Testis (tissue), 3 donors: ENCODE measurements around the gene IGF1R. TPM values are rescaled to one million over a fixed set of nuclear protein-coding genes. Genes with fewer than 3 reads are reported as not detected.

ENCODE experiments used
- DNase-seq: peaks from one replicate; pipeline ENCODE4 v3.0.0-alpha.2; 2019
- H3K27ac ChIP-seq, 2 donors: fragments of 200-600 bp; sonication (generic); one replicate each; pipeline ENCODE4 v1.5.1; 2019
- H3K27me3 ChIP-seq: fragments of 200-600 bp; sonication (generic); one replicate; pipeline ENCODE4 v1.5.1; 2019
- H3K36me3 ChIP-seq: fragments of 200-600 bp; sonication (generic); one replicate; pipeline ENCODE4 v1.5.1; 2017; ENCODE audit warnings: low read depth; ENCODE audit errors: missing control alignments
- H3K4me1 ChIP-seq: fragments of 200-600 bp; sonication (generic); one replicate; pipeline ENCODE4 v1.5.1; 2019
- H3K4me3 ChIP-seq, 2 donors: fragments of 200-600 bp; sonication (generic); one replicate each; pipeline ENCODE4 v1.5.1; 2017 to 2019
- H3K9me3 ChIP-seq: fragments of 200-600 bp; sonication (generic); one replicate; pipeline ENCODE4 v1.5.1; 2017
- CTCF ChIP-seq, 3 experiments: fragments of 450-650 bp in 2 of 3; fragments of 200-600 bp in 1 of 3; sonication (generic) in 1 of 3; IDR thresholded peaks; one replicate each; pipeline ENCODE4 v1.5.1; 2016 to 2019; ENCODE audit warnings: antibody characterized with exemption in 3 of 3, mild to moderate bottlenecking in 2 of 3, moderate library complexity in 1 of 3
- POLR2A ChIP-seq: fragments of 450-650 bp; IDR thresholded peaks from one replicate; pipeline ENCODE4 v1.6.1; 2017; ENCODE audit warnings: antibody characterized with exemption, mild to moderate bottlenecking, moderate library complexity
- WGBS, 2 donors: methylation state at CpG; one replicate each; pipeline ENCODE4 v1.1.5; 2018; 5-methylcytosine and 5-hydroxymethylcytosine counted together
- intact Hi-C: fragments of 100-400 bp; cut with DNase I; formaldehyde crosslinking; loops from one replicate; pipeline ENCODE4 v1.15.1; 2023; ENCODE audit warnings: low total_unique reads
- polyA plus RNA-seq: library from polyadenylated mRNA; stranded (reverse); fragments of 350-450 nt; fragmentation: Illumina TruSeq; extraction: RNeasy Lipid Tissue Mini Kit (QIAGEN cat#74804); gene quantifications from one replicate; pipeline ENCODE4 v1.2.3, GENCODE V29; 2014; ENCODE audit warnings: low read depth, low replicate concordance; ENCODE audit not compliant: insufficient read depth
- total RNA-seq, 2 donors: library from RNA; depleted of rRNA; stranded (reverse); fragments of >200 nt; gene quantifications; one replicate each; pipeline ENCODE4 v1.2.3, GENCODE V29; 2016

Gene IGF1R
- total and polyA plus RNA-seq, 3 donors from 2014 or later = 25.8 to 172 (median 157) TPM

GRCh38 chr15:98745179-98745578 lies 96.8 kb downstream of the IGF1R start:
- Histone ChIP-seq H3K9me3 (no peaks in the 10 kb centered on the region), H3K4me1 (peaks cover 11% of the 10 kb centered on the region), H3K27me3 (no peaks in the 10 kb centered on the region), H3K4me3 (no peak overlapping the region), H3K36me3 (no peaks in the 10 kb centered on the region), H3K27ac (no peak overlapping the region)
- TF ChIP-seq POLR2A (no peak), CTCF (IDR thresholded peaks at IDR 0.05) (no peak)
- 69 to 86% methylated on average over 3 of the region's 3 CpGs for WGBS, 2 donors
- DNase-seq = no peak
- intact Hi-C loops = no loop called here

GRCh38 chr15:98745650-98746374 lies 97.5 kb downstream of the IGF1R start:
- 73 to 77% methylated on average over 10 of the region's 10 CpGs for WGBS, 2 donors
- H3K4me1 ChIP-seq = peaks cover 11% of the 10 kb centered on the region
- H3K4me3 ChIP-seq = no peak overlapping the region
- TF ChIP-seq CTCF (IDR thresholded peaks at IDR 0.05) = no peak
- TF ChIP-seq POLR2A = no peak
- no peak for DNase-seq
- H3K27ac ChIP-seq = no peak overlapping the region
- no peaks in the 10 kb centered on the region for H3K36me3 ChIP-seq
- H3K9me3 ChIP-seq = no peaks in the 10 kb centered on the region
- intact Hi-C loops = no loop called here
- no peaks in the 10 kb centered on the region for H3K27me3 ChIP-seq

- WGBS, 2 donors = 82 to 87% methylated on average over 8 of the region's 8 CpGs
- DNase-seq = no peak
- Histone ChIP-seq H3K36me3 (no peaks in the 10 kb centered on the region), H3K27ac (no peak overlapping the region), H3K9me3 (no peaks in the 10 kb centered on the region), H3K4me3 (no peak overlapping the region), H3K27me3 (no peaks in the 10 kb centered on the region), H3K4me1 (peaks cover 11% of the 10 kb centered on the region)
- TF ChIP-seq CTCF (IDR thresholded peaks at IDR 0.05) = no peak
- TF ChIP-seq POLR2A = no peak
- intact Hi-C loops = no loop called here
These were observed 98.2 kb downstream of the IGF1R start for GRCh38 chr15:98746375-98747155.

- no peak overlapping the region for H3K4me3 ChIP-seq
- 68 to 80% methylated on average over 4 of the region's 4 CpGs for WGBS, 2 donors
- no peak overlapping the region for H3K27ac ChIP-seq
- H3K36me3 ChIP-seq = no peaks in the 10 kb centered on the region
- no peaks in the 10 kb centered on the region for H3K9me3 ChIP-seq
- no peaks in the 10 kb centered on the region for H3K27me3 ChIP-seq
- TF ChIP-seq POLR2A (no peak), CTCF (IDR thresholded peaks at IDR 0.05) (no peak)
- DNase-seq = no peak
- peaks cover 11% of the 10 kb centered on the region for H3K4me1 ChIP-seq
- intact Hi-C loops = no loop called here
These were observed 103.4 kb downstream of the IGF1R start for GRCh38 chr15:98751767-98752166.
